Parathyroid adenoma (tissue), 2 donors: ENCODE results near the gene GALK1.

Experiments used
- H2AFZ ChIP-seq: fragments of 300-600 bp; sonication (generic); one replicate; pipeline ENCODE4 v1.7.0; 2017; ENCODE audit warnings: antibody characterized with exemption, mild to moderate bottlenecking
- H3K27ac ChIP-seq: fragments of 300-600 bp; sonication (generic); one replicate; pipeline ENCODE4 v1.7.0; 2017
- H3K27me3 ChIP-seq: fragments of 300-600 bp; sonication (generic); one replicate; pipeline ENCODE4 v1.7.0; 2017; ENCODE audit warnings: low read length; ENCODE audit not compliant: control insufficient read depth, insufficient read depth
- H3K36me3 ChIP-seq: fragments of 300-600 bp; sonication (generic); one replicate; pipeline ENCODE4 v1.7.0; 2017; ENCODE audit warnings: low read length; ENCODE audit not compliant: control insufficient read depth, insufficient read depth
- H3K4me1 ChIP-seq: fragments of 300-600 bp; sonication (generic); one replicate; pipeline ENCODE4 v1.7.0; 2017; ENCODE audit warnings: control low read depth
- H3K4me2 ChIP-seq: fragments of 300-600 bp; sonication (generic); one replicate; pipeline ENCODE4 v1.7.0; 2017; ENCODE audit warnings: low read length
- H3K4me3 ChIP-seq: fragments of 300-600 bp; sonication (generic); one replicate; pipeline ENCODE4 v1.7.0; 2017; ENCODE audit warnings: low read depth, low read length
- H3K79me2 ChIP-seq: fragments of 300-600 bp; sonication (generic); one replicate; pipeline ENCODE4 v1.7.0; 2017; ENCODE audit warnings: control low read depth
- H3K9ac ChIP-seq: fragments of 300-600 bp; sonication (generic); one replicate; pipeline ENCODE4 v1.7.0; 2017; ENCODE audit warnings: mild to moderate bottlenecking
- H3K9me3 ChIP-seq: fragments of 300-600 bp; sonication (generic); one replicate; pipeline ENCODE4 v1.7.0; 2017; ENCODE audit warnings: low read length; ENCODE audit not compliant: control insufficient read depth
- CTCF ChIP-seq: fragments of 300-600 bp; sonication (generic); IDR thresholded peaks from one replicate; pipeline ENCODE4 v1.7.0; 2017; ENCODE audit warnings: antibody characterized with exemption, mild to moderate bottlenecking
- donor health status: primary hyperparathyroidism.

The GALK1 gene

GRCh38 chr17:75720656-75721462 lies 44.1 kb downstream of the GALK1 start, which contains the start of gene ITGB4:
Gene ITGB4, plus strand, starts transcription at chr17:75721459. Its CDS starts 3,245 bp downstream, at chr17:75724704.
- Histone ChIP-seq H3K9ac (no peak within 1 kb of the TSS), H3K27ac (peak within 1 kb of the TSS; percentile 53), H3K4me1 (no peaks in the 10 kb centered on the region), H3K9me3 (no peaks in the 10 kb centered on the region), H3K4me2 (peak within 1 kb of the TSS; percentile 87), H3K79me2 (no peaks in the 10 kb centered on the region), H3K4me3 (peak within 1 kb of the TSS; percentile 62), H3K36me3 (no peaks in the 10 kb centered on the region), H3K27me3 (no peaks in the 10 kb centered on the region), H2AFZ (peak within 1 kb of the TSS; percentile 90)
- TF ChIP-seq CTCF, result no peak

- TF ChIP-seq CTCF, result no peak
- Histone ChIP-seq H3K27me3 (no peaks in the 10 kb centered on the region), H3K27ac (no peak overlapping the region)
These were observed 45.3 kb downstream of the GALK1 start for GRCh38 chr17:75719732-75720131.

GRCh38 chr17:75712446-75712845 lies 52.5 kb downstream of the GALK1 start:
- no peaks in the 10 kb centered on the region for H3K36me3 ChIP-seq
- H3K4me2 ChIP-seq, result no peak overlapping the region
- H3K4me1 ChIP-seq, result no peaks in the 10 kb centered on the region
- H3K79me2 ChIP-seq, result no peaks in the 10 kb centered on the region
- no peak overlapping the region for H3K4me3 ChIP-seq
- no peak overlapping the region for H3K9ac ChIP-seq
- no peak for TF ChIP-seq CTCF
- H2AFZ ChIP-seq, result no peak overlapping the region
- no peaks in the 10 kb centered on the region for H3K27me3 ChIP-seq
- H3K27ac ChIP-seq, result no peak overlapping the region
- H3K9me3 ChIP-seq, result no peaks in the 10 kb centered on the region

More at GRCh38 chr17:75719732-75720131, 45.3 kb downstream of the GALK1 start:
- H3K9ac ChIP-seq, result no peak overlapping the region
- no peak overlapping the region for H2AFZ ChIP-seq
- H3K4me3 ChIP-seq, result no peak overlapping the region
- no peaks in the 10 kb centered on the region for H3K9me3 ChIP-seq
- no peaks in the 10 kb centered on the region for H3K79me2 ChIP-seq
- no peak overlapping the region for H3K4me2 ChIP-seq
- H3K36me3 ChIP-seq, result no peaks in the 10 kb centered on the region
- H3K4me1 ChIP-seq, result no peaks in the 10 kb centered on the region
